Measurements from ENCODE around the gene CHST8.

The CHST8 gene

DNA sequence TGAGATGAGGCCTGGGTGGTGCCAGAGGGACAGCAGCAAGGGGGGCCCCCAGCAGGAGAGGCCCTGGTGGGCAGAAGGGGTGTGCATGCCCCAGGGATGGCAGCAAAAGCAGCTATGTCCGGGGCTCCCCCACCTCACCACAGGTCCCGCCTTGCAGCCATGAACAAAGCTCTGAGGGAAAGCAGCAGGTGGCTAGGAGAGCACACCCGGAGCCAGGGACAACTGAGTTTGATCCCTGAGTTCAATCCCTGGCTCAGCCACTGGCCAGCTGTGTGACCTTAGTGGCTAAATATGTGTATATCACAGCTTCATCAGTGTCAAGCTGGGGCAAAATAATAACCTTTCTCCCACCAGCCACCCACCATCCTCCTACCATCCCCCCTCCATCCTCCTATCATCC, 127.3 kb downstream of the CHST8 start:
- no peak for DNase-seq

- no peak for DNase-seq
Measured at GRCh38 chr19:33749619-33750175, 127.9 kb downstream of the CHST8 start.

DNA sequence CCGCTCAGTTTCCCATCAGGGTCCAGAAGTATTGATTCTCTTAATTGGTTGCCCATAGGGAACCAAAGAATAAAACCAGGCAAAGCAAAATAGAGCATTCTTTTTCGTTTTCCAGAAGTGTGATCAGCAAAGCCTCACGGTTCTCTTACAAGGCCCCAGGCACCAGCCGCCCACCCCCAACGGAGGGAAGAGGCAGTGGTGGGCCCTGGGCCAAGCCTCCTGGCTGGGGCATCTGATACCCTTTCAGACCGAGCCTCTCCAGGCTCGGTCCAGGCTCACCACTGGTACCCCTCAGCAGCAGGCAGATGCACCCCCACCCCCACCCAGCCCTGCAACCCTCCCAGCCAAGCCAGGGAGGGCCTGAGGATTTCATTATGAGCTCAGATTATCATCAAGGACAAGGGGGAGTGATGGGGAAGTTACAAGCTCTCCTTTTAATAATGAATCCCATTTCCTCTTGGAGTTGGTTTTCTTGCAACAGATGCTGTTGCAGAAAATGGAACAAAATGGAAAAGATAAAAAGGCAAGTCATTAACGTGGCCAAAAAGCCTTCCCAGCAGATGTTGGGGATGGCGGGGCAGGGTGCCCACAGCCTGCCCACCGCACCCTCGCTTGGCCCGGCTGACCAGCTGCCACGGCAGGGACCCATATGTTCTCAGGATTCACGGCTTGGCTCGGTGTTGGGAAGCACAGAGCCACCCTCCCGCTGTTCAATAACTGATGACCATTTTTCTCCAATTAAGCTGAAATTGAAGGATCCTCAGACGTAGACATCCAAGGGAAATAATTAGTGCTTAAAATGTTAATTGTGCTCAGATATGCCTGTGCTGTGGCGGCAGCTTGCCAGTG, 129.1 kb downstream of the CHST8 start:
- DNase-seq = no peak

- no peak for DNase-seq
Measured at GRCh38 chr19:33751436-33751770, 129.7 kb downstream of the CHST8 start.

DNA sequence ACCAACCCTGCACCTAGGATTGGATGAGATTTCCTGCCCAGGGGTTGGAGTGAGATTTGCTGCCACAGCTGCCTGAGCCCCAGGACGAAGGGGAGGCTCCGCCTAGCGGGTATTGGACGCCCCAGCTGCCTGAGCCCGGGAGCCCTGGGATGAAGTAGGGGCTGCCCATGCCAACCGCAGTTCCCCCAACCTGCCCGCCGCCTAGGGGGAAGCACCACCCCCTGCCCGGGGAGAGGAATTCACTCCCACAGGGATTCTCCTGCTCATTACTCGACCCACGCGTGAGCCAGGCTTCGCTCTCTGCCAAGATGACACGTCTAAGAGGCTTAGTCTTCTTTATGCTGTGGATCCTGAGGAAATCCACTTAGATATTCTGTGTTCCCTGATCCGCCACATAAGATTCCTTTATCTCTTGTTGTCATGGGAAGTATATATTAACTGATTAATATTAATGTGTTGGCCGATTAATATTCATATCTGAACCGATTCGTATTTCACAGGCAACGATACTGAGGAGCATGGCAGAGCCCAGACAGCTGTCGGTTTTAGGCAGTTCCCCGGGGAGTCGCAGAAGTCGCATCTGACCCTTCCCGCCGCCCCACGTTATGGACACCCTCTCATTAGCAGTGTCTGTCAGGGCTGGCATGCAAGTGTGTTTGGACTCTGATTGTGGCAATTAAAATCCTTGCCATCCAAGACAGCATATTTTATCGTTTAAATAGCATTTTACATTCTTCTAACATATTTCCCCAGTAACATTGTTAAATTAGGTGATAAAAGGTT, 130.5 kb downstream of the CHST8 start:
- no peak for DNase-seq

DNA sequence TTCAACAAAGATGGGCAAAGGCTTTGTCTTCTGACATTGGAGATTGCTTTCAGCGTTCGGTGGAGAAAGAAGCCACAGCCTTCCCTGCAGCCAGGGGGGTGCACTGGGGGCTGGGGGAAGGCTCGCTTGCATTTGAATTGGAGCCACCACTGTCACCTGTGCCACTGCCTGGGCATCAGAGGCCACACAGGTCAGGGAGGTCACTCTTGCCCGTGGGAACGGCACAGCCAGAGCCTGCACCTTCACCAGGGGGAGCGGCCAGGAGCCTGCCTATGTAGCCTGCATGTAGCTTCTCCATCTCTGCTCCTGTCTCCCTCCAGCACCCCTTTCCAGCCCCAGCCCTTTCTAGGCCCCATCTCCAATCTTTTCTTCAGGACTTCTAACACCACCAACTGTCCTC, 131.2 kb downstream of the CHST8 start:
- no peak for DNase-seq

- no peak for DNase-seq
Measured at GRCh38 chr19:33754361-33754760, 132.6 kb downstream of the CHST8 start.

- DNase-seq = no peak
Measured at GRCh38 chr19:33755099-33756035, 133.6 kb downstream of the CHST8 start.

GRCh38 chr19:33756177-33756576, 134.4 kb downstream of the CHST8 start:
- DNase-seq = no peak

- DNase-seq = no peak
Measured at GRCh38 chr19:33758541-33759013, 136.8 kb downstream of the CHST8 start.

DNA sequence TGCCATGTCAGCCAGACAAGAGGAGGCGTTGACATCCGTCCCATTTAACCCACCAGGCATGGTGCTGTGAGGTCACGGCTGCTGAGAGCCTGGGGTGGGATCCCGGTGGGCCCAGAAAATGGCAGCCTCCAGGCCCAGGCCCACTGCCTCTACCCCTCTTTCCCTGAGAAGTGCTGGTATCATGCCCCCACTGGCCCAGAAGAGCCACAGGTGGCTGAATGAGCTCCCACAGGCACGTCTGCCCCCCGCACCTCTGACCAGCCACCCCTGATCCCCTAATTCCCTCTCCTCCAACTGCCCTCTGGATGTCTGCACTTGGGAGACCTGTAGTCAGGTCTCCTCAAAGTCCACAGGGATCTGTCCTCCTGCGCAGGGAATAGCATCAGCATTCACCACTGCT, 137.6 kb downstream of the CHST8 start:
- DNase-seq = no peak

GRCh38 chr19:33763633-33764371, 142.0 kb downstream of the CHST8 start:
- no peak for DNase-seq

DNA sequence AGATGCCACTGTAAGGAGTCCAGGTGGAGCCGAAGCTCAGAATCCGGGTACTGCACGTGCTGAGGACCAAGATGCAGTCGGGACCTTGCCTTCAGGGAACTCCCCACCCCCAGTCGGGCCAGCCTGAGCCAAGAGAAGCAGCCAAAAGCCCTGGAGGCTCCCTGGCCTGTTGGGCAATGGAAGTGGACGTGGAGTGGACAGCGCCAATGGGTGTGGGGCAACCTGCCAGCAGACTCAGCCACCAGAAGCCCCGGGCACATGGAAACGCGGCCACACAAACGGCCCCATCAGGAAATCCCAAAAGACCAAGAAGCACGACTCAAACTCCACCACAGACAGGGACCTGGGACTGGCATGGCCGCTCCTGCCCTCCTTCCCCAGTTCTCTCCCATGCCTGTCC, 144.9 kb downstream of the CHST8 start:
- DNase-seq = no peak

GRCh38 chr19:33767898-33768413, 146.2 kb downstream of the CHST8 start:
- no peak for DNase-seq

DNA sequence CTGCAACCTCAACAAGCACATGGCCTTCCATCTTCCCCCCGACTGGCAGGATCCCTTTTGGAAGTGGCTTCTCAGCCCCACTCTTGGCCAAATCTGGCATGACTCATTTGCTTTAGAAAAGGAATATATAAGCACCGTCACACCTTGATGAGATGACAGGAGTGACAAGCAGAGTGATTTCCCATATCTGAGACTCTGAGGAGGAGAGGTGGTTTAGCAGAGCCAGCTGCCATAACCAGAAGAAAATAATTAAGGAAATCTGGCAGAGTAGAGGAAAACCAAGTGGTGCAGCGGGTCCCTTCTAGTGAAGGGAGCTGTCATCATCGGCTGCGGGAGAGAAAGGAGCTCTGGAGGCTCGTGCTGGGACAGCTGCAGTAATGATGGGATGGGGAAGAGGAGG, 147.5 kb downstream of the CHST8 start:
- DNase-seq = no peak

DNA sequence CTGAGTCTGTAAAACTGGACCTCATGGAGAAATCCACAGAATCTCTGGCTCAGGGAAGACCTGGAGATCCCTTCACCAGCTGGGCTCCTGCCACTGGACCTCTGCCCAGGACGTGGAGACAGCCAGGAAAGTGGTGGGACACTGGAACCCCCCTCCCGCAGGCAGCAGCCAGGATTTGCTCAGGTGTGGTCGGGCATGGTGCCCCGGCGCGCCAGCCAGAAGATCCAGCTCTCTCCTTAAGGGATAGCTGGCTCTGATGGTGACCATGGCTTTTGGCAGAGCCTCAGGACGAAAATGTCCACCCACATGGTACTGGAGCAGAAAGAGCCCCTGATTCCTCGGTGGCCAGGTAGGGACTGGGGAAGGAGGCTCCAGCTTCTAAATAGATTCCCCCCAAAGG, 148.4 kb downstream of the CHST8 start:
- DNase-seq = no peak

GRCh38 chr19:33771384-33772101, 149.8 kb downstream of the CHST8 start:
- DNase-seq = peak; percentile 37

- DNase-seq = no peak
Measured at GRCh38 chr19:33772102-33772857, 150.5 kb downstream of the CHST8 start.

GRCh38 chr19:33772858-33773180, 151.1 kb downstream of the CHST8 start:
- DNase-seq = no peak

Measured in CD4-positive, alpha-beta T cell treated with Interferon gamma for 1 hour (primary cell).